Inflammatory macrophage treated with lipopolysaccharide for 1 hour (primary cell): Measurements from ENCODE around the gene ZBTB5.

Experiments
- DNase-seq, 2 donors: peaks; one replicate each; pipeline ENCODE4 v3.0.0-alpha.2; 2020 to 2022

The ZBTB5 gene

GRCh38 chr9:37422289-37423104, 42.8 kb downstream of the ZBTB5 start, which contains the start of gene GRHPR:
GRHPR (plus strand) TSS chr9:37422696; CDS start chr9:37422751, 55 bp downstream.
- DNase-seq: peak; percentile 82 to 92

- DNase-seq: peak in 1 of 2 donors; percentile 30
Observed at GRCh38 chr9:37421914-37422288, 43.3 kb downstream of the ZBTB5 start.

DNA sequence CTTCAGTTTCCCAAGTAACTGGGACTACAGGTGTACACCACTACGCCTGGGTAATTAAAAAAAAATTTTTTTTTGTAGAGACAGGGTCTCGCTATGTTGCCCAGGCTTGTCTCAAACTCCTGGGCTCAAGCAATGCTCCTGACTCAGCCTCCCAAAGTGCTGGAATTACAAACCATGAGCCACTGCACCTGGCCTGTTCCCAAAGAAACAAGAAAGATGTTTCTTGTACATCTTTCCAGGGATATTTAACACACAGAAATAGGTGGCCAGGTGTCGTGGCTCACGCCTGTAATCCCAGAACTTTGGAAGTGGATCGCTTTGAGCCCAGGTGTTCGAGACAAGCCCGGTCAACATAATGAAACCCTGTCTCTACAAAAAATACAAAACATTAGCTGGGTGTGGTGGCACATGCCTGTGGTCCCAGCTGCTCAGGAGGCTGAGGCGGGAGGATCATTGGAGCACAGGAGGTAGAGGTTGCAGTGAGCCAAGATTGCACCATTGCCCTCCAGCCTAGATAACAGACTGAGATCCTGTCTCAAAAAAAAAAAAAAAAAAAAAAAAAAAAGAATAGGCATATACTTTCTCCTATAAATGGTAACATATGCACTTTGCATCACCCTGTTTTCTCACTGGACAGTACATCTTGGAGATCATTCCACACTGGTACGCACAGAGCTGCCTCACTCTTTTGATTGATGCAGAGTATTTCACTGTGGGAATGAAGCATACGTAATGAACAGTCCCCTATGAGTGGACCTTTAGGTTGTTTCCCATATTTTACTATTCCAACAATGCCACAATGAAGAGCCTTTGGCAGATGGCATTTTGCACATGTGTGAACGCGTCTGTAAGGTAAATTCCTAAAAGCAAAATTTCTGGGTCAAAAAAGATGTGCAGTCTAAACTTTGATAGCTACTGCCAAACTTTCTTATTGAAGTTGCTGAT, 44.7 kb downstream of the ZBTB5 start:
- no peak for DNase-seq

GRCh38 chr9:37419204-37419603, 46.0 kb downstream of the ZBTB5 start:
- no peak for DNase-seq

- no peak for DNase-seq
Observed at GRCh38 chr9:37417857-37418618, 47.2 kb downstream of the ZBTB5 start.

DNA sequence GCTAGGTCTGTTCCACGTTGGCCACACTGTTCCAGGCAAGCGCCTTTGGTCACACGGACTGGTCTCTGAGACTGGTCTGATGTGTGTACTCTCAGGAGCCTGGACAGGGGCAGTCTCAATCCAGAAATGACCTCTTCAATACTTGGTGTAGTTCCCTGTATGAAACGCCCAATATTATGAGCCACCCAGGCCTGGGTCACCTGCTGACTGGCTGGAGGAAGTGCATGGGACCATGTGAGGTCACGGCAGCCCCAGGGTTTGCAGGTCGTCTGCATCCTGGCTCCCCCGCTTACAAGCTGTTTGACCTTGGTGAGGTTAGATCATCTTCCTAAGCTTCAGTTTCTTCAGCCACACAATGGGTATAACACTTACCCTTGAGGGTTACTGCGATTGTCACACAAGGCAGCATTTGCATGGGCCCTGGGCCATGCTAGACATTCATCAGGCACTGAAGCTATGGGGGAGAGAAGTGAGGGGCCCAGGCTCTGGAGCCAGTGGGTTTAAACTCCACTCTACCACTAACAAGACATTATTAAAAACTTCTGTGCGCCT, 47.9 kb downstream of the ZBTB5 start:
- DNase-seq: no peak

GRCh38 chr9:37415011-37415719, 50.1 kb downstream of the ZBTB5 start:
- peak; percentile 51 to 88 for DNase-seq

- no peak for DNase-seq
Observed at GRCh38 chr9:37414503-37414943, 50.7 kb downstream of the ZBTB5 start.

- DNase-seq: no peak
Observed at GRCh38 chr9:37413311-37413710, 51.9 kb downstream of the ZBTB5 start.

DNA sequence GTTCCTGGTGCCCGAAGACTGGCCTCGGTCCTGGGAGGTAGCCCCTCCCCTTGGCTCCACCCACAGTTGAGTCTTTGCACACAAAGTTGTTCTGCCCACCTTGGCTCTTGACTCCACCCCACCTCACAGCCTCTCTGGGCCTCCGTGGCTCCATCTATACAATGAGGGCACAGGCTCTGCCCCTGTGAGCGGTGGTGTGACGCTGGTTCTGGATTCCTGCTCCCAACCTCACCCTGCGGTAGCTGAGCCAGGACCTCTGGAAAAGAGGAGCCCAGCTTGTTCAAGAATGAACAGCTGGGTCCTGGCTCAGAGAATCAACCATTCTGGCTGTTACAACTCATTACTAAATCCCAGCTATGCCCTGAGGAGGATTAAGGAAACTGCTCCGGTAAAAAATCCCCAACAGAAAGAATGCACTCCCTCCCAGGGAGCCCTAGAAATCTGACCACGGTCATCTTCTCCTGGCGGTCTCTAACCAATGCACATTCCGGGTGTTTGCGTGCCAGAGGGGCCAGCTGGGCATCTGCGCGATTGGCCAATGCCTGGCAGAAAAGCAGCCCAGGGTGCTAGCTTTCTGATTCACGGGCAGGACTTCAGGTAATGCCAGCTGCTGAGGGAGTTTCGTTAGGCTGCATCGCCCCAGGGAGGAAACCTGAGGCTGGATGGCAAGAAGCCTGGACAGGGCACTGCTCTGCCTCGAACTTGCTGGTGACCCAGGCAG, 52.7 kb downstream of the ZBTB5 start:
- no peak for DNase-seq

- DNase-seq: no peak
Observed at GRCh38 chr9:37410969-37411785, 54.1 kb downstream of the ZBTB5 start.

- DNase-seq: no peak
Observed at GRCh38 chr9:37410354-37410861, 54.8 kb downstream of the ZBTB5 start.

- DNase-seq: no peak
Observed at GRCh38 chr9:37408933-37409710, 56.1 kb downstream of the ZBTB5 start.

DNA sequence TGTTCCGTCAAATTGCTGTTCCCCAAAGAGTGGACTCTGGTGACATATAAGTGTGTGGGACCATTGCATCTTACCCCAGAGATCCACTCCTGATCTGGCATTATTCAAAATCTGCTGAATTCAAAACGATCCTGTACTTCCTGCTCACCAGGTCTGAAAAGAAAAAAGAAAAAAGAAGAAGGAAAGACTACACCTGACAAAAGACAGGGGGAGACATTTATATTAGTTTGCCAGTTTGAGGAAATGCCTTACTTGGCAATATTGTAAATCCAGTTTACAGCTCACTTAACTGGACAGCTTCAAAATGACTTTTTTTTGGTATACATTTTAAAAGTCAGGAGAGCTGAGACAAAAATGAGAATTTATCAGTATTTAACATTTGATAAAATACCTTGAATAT, 57.8 kb downstream of the ZBTB5 start:
- no peak for DNase-seq

DNA sequence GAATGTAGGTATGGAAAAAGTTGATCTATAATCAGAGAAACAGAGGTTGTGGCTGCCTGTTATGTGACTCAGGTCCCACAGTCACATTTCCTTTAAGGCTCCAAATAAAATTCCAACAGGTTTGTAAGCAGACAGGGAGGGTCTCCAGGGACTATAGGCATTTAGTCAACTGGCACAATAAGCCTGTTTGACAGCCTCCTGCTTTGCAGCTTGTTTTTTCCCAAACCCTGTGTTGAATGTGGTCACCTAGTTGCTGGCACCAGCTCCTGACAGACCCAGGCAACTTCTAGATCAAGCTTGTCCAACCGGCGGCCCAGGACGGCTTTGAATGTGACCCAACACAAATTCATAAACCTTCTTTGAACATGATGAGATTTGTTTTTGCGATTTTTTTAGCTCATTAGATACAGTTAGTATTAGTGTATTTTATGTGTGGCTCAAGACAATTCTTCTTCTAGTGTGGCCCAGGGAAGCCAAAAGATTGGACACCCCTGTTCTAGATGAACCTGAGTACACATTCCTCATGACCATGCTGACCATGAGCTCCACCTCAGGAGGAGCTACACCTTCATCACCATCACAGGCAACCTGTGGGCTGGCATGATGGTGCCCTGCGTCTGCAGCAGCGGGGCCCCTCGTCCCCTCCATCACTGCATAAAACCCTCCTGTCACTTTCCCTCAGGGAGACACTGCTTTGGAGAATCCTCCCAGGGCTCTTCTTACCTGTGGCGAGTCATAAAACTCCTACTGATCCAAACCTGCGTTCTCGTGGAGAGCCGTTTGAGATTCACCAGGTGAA, 58.4 kb downstream of the ZBTB5 start:
- no peak for DNase-seq

DNA sequence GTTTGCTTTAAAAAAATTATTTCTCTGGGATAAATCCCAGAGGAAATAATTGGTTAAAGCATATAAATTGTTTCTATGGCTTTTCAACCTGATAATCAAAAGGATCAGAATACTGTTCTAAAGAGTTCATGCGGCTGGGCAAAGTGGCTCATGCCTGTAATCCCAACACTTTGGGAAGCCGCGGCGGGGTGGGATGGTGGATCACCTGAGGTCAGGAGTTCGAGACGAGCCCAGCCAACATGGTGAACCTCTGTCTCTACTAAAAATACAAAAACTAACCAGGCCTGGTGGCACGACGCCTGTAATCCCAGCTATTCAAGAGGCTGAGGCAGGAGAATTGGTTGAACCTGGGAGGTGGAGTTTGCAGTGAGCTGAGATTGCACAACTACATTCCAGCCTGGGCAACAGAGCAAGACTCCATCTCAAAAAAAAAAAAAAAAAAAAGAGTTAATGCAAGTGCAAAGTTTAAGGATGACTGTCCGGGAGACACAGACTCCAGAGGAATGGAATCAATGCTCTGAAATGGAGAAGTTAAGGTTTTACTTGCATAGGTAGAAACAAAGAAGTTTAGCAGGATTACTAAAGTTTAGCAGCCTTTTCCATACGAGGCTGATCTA, 59.4 kb downstream of the ZBTB5 start:
- no peak for DNase-seq

GRCh38 chr9:37405350-37405749, 59.9 kb downstream of the ZBTB5 start:
- no peak for DNase-seq

DNA sequence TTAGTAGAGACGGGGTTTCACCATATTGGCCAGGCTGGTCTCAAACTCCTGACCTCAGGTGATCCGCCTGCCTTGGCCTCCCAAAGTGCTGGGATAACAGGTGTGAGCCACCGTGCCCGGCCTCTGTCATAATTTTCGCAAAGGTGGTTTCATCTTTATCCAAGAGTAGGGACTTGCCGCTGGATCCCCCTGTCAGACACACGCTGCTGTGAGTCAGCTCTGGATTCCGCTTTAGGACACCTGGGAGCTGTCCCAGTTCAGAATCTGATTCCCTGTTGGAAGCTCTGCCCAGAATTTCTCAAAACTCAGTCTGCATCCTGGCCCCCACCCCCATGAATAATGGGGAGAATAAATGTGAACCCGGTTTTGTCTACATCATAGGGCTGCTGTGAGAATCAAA, 60.7 kb downstream of the ZBTB5 start:
- no peak for DNase-seq
